Esophagus (tissue), 2 donors: ENCODE data around the gene HPSE2. TPM values are rescaled to one million over a fixed set of nuclear protein-coding genes. Genes with fewer than 3 reads are reported as not detected.

Experiments
- H3K27ac ChIP-seq, 2 donors: one replicate each; pipeline ENCODE4 v1.5.1; 2013; ENCODE audit warnings: low read depth in 2 of 2, mild to moderate bottlenecking in 2 of 2, inconsistent platforms in 1 of 2, low read length in 1 of 2, moderate library complexity in 1 of 2
- H3K27me3 ChIP-seq, 2 donors: one replicate each; pipeline ENCODE4 v1.6.1; 2013; ENCODE audit warnings: low read length in 2 of 2, control low read depth in 1 of 2, mild to moderate bottlenecking in 1 of 2; ENCODE audit not compliant: insufficient read depth in 2 of 2, control insufficient read depth in 1 of 2
- H3K36me3 ChIP-seq, 2 donors: one replicate each; pipeline ENCODE4 v1.6.1; 2013; ENCODE audit warnings: low read length in 1 of 2; ENCODE audit not compliant: control insufficient read depth in 2 of 2, insufficient read depth in 2 of 2
- H3K4me1 ChIP-seq, 2 donors: one replicate each; pipeline ENCODE4 v1.6.1; 2013; ENCODE audit warnings: low read length in 1 of 2; ENCODE audit not compliant: control insufficient read depth in 2 of 2, insufficient read depth in 2 of 2
- H3K4me3 ChIP-seq, 2 donors: one replicate each; pipeline ENCODE4 v1.5.1; 2013; ENCODE audit warnings: low read length in 2 of 2, mild to moderate bottlenecking in 2 of 2, low read depth in 1 of 2, moderate library complexity in 1 of 2
- H3K9me3 ChIP-seq, 2 donors: one replicate each; pipeline ENCODE4 v1.6.1; 2013; ENCODE audit warnings: mild to moderate bottlenecking in 2 of 2, low read depth in 1 of 2, low read length in 1 of 2, moderate library complexity in 1 of 2; ENCODE audit not compliant: control insufficient read depth in 2 of 2, insufficient read depth in 1 of 2
- WGBS, 2 donors: extraction: QIAGEN DNeasy Blood & Tissue Kit; methylation state at CpG; one replicate each; pipeline ENCODE4 v1.1.7; 2013; 5-methylcytosine and 5-hydroxymethylcytosine counted together
- polyA plus RNA-seq, 2 donors: library from polyadenylated mRNA; stranded (reverse); fragments of 200-250 nt; gene quantifications; one replicate each; pipeline ENCODE4 v1.2.3, GENCODE V29; 2013
- donor health status: healthy with polysubstance abuse.
- donor health status: Bipolar disorder and iron deficiency.

Gene HPSE2
- polyA plus RNA-seq, 2 donors, result 2.1 to 3.5 TPM

DNA sequence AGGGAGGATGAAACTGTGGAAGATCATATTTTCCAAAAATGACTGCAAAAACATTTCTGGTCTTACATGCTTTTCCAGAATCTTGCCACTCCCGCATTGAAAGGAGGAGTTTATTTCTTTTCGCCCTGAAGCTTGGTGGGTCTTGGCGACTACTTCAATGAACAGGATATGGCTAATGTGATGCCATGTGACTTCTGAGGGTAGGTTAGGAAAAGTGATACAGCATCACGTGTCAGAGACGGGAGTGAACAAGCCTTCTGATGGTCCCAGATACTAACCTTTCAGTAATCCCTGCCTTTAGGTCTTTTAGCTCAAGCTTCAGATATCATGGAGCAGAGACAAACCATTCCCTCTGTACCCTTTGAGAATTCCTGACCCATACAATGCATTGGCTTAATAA lies 596.7 kb downstream of the HPSE2 start:
- H3K9me3 ChIP-seq, result no peaks in the 10 kb centered on the region
- no peaks in the 10 kb centered on the region for H3K4me1 ChIP-seq
- 65 to 75% methylated on average over 5 of the region's 5 CpGs for WGBS, 2 donors
- no peaks in the 10 kb centered on the region for H3K36me3 ChIP-seq
- H3K27ac ChIP-seq, result no peak overlapping the region
- H3K4me3 ChIP-seq, result no peak overlapping the region
- no peaks in the 10 kb centered on the region for H3K27me3 ChIP-seq

DNA sequence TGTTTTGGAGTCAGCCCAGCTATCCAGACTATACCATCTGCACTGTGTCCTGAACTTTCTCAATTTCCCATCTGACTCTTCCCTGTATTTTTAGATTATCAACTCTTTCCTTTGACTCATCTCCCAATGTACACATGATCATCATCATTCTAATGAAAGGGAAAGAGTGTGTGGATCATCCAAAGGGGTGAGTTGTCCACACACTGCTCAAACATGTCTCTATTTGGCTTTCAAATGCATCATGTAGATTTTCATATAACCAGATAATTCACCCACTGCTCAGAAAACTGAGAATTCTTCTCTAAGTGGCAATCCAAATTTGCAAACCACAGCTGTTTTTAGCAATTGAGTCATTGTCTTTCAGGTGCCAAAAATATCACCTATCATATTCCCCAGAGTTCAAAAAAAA lies 598.7 kb downstream of the HPSE2 start:
- no peaks in the 10 kb centered on the region for H3K36me3 ChIP-seq
- no peak overlapping the region for H3K4me3 ChIP-seq

DNA sequence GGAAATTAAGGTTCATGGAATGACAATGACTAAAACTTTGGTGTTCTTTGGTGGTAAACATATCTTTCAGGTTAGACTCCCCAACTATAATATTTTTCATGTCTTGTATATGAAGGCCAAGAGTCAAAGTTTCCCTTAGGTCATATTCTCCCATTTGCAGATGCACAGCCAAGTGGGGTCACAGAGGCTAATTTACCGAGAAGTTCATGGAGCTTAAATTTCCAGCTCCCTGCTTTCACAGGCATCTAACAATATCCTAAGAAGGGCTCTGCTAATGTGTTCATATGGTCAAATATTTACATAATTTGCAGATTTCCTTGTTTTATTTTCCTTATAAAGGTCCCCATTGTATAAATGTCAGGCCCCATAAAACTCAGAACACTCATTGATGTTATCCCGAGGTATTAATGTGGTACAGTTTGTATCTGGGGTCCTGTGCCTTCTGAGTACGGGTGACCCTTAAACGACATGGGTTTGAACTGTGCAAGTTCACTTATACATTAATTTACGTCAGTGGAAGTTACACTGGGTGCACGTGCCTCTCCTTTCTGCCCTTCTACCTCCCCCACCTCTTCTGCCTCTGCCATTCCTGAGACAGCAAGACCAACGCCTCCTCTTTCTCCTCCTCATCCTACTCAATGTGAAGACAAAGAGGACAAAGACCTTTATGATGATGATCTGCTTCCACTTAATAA lies 603.0 kb downstream of the HPSE2 start:
- Histone ChIP-seq H3K27ac (no peak overlapping the region), H3K27me3 (no peaks in the 10 kb centered on the region), H3K36me3 (no peaks in the 10 kb centered on the region), H3K9me3 (no peaks in the 10 kb centered on the region), H3K4me1 (no peaks in the 10 kb centered on the region), H3K4me3 (no peak overlapping the region)
- 62 to 65% methylated on average over 7 of the region's 7 CpGs for WGBS, 2 donors

More for the DNA sequence above, 598.7 kb downstream of the HPSE2 start:
- H3K9me3 ChIP-seq, result no peaks in the 10 kb centered on the region
- no peaks in the 10 kb centered on the region for H3K4me1 ChIP-seq
- no peak overlapping the region for H3K27ac ChIP-seq
- no peaks in the 10 kb centered on the region for H3K27me3 ChIP-seq

- H3K4me3 ChIP-seq, result no peak overlapping the region
- 74 to 85% methylated on average over 1 of the region's 1 CpG for WGBS, 2 donors
- no peaks in the 10 kb centered on the region for H3K36me3 ChIP-seq
- H3K4me1 ChIP-seq, result no peaks in the 10 kb centered on the region
- H3K27me3 ChIP-seq, result no peaks in the 10 kb centered on the region
- H3K9me3 ChIP-seq, result no peaks in the 10 kb centered on the region
- no peak overlapping the region for H3K27ac ChIP-seq
Measured at GRCh38 chr10:98628206-98628605, 607.4 kb downstream of the HPSE2 start.

- Histone ChIP-seq H3K27me3 (no peaks in the 10 kb centered on the region), H3K36me3 (no peaks in the 10 kb centered on the region)
- WGBS, 2 donors, result 50 to 76% methylated on average over 1 of the region's 1 CpG
Measured at GRCh38 chr10:98627711-98628110, 607.9 kb downstream of the HPSE2 start.

GRCh38 chr10:98624963-98625362 lies 610.7 kb downstream of the HPSE2 start:
- no peaks in the 10 kb centered on the region for H3K36me3 ChIP-seq
- H3K27me3 ChIP-seq, result no peaks in the 10 kb centered on the region
- no peak overlapping the region for H3K27ac ChIP-seq
- H3K4me1 ChIP-seq, result no peaks in the 10 kb centered on the region
- H3K4me3 ChIP-seq, result no peak overlapping the region
- WGBS, 2 donors, result 30 to 48% methylated on average over 2 of the region's 2 CpGs
- H3K9me3 ChIP-seq, result no peaks in the 10 kb centered on the region

More at GRCh38 chr10:98627711-98628110, 607.9 kb downstream of the HPSE2 start:
- H3K4me1 ChIP-seq, result no peaks in the 10 kb centered on the region
- no peak overlapping the region for H3K4me3 ChIP-seq
- H3K9me3 ChIP-seq, result no peaks in the 10 kb centered on the region
- H3K27ac ChIP-seq, result no peak overlapping the region

GRCh38 chr10:98623176-98623575 lies 612.5 kb downstream of the HPSE2 start:
- Histone ChIP-seq H3K4me1 (no peaks in the 10 kb centered on the region), H3K27ac (no peak overlapping the region), H3K9me3 (no peaks in the 10 kb centered on the region), H3K27me3 (no peaks in the 10 kb centered on the region), H3K4me3 (no peak overlapping the region), H3K36me3 (no peaks in the 10 kb centered on the region)
- 65 to 68% methylated on average over 3 of the region's 3 CpGs for WGBS, 2 donors

- Histone ChIP-seq H3K4me3 (no peak overlapping the region), H3K4me1 (no peaks in the 10 kb centered on the region), H3K27ac (no peak overlapping the region), H3K9me3 (no peaks in the 10 kb centered on the region), H3K27me3 (no peaks in the 10 kb centered on the region), H3K36me3 (no peaks in the 10 kb centered on the region)
- 67 to 74% methylated on average over 1 of the region's 1 CpG for WGBS, 2 donors
Measured at GRCh38 chr10:98621630-98622029, 614.0 kb downstream of the HPSE2 start.

GRCh38 chr10:98620503-98620902 lies 615.1 kb downstream of the HPSE2 start:
- H3K27ac ChIP-seq, result no peak overlapping the region
- WGBS, 2 donors, result 44 to 46% methylated on average over 2 of the region's 2 CpGs

GRCh38 chr10:98619446-98619845 lies 616.2 kb downstream of the HPSE2 start:
- 54 to 57% methylated on average over 1 of the region's 1 CpG for WGBS, 2 donors
- H3K9me3 ChIP-seq, result no peaks in the 10 kb centered on the region

More at GRCh38 chr10:98620503-98620902, 615.1 kb downstream of the HPSE2 start:
- no peaks in the 10 kb centered on the region for H3K4me1 ChIP-seq
- H3K4me3 ChIP-seq, result no peak overlapping the region
- H3K27me3 ChIP-seq, result no peaks in the 10 kb centered on the region
- H3K9me3 ChIP-seq, result no peaks in the 10 kb centered on the region
- H3K36me3 ChIP-seq, result no peaks in the 10 kb centered on the region

More at GRCh38 chr10:98619446-98619845, 616.2 kb downstream of the HPSE2 start:
- no peaks in the 10 kb centered on the region for H3K36me3 ChIP-seq
- H3K4me3 ChIP-seq, result no peak overlapping the region
- H3K27me3 ChIP-seq, result no peaks in the 10 kb centered on the region
- no peak overlapping the region for H3K27ac ChIP-seq
- H3K4me1 ChIP-seq, result no peaks in the 10 kb centered on the region
